K562 (cell line): ENCODE data around the gene AQP4.

ENCODE experiments used
- CTCF ChIP-seq, 3 experiments: IDR thresholded peaks in 2 of 3; conservative IDR thresholded peaks in 1 of 3; 2 replicates each; pipeline ENCODE4 v1.5.1; 2011 to 2012; ENCODE audit warnings: low read length in 3 of 3, mild to moderate bottlenecking in 3 of 3, control low read depth in 2 of 3, improper control_type of control experiment in 1 of 3, inconsistent platforms in 1 of 3, low read depth in 1 of 3, mixed read lengths in 1 of 3, moderate library complexity in 1 of 3; ENCODE audit not compliant: insufficient read depth in 2 of 3
- HDAC1 ChIP-seq, 2 experiments: fragments of 450-650 bp; IDR thresholded peaks; 2 replicates each; pipeline ENCODE4 v1.6.1; 2016 to 2017; ENCODE audit warnings: inconsistent platforms in 1 of 2, mild to moderate bottlenecking in 1 of 2, moderate library complexity in 1 of 2
- JUN ChIP-seq, 2 experiments: sonication (generic) in 1 of 2; formaldehyde crosslinking in 1 of 2; IDR thresholded peaks; 2 replicates each; pipeline versions ENCODE4 v1.6.1 to v1.8.0; 2012 to 2022; ENCODE audit warnings: borderline replicate concordance in 2 of 2, mild to moderate bottlenecking in 2 of 2, improper control_type of control experiment in 1 of 2, low read depth in 1 of 2, low read length in 1 of 2, missing genetic modification reagents in 1 of 2
- KDM4B ChIP-seq, 2 experiments: fragments of 450-650 bp in 1 of 2; sonication (generic) in 1 of 2; IDR thresholded peaks; 2 replicates each; pipeline ENCODE4 v1.6.1; 2016 to 2017; ENCODE audit warnings: borderline replicate concordance in 2 of 2, antibody characterized with exemption in 1 of 2, low read depth in 1 of 2, mild to moderate bottlenecking in 1 of 2
- NR2C2 ChIP-seq, 2 experiments: fragments of 200-800 bp in 1 of 2; sonication (Bioruptor generic) in 1 of 2; sonication (generic) in 1 of 2; formaldehyde crosslinking in 1 of 2; IDR thresholded peaks; 2 replicates each; pipeline versions ENCODE4 v1.6.1 to v1.8.0; 2016 to 2022; ENCODE audit warnings: mild to moderate bottlenecking in 1 of 2, missing compliant biosample characterization in 1 of 2, missing genetic modification characterization in 1 of 2, missing genetic modification reagents in 1 of 2
- SETDB1 ChIP-seq: IDR thresholded peaks from one replicate; pipeline ENCODE4 v1.6.1; 2012; ENCODE audit warnings: low read length, control low read depth, inconsistent platforms
- TAF1 ChIP-seq: IDR thresholded peaks from 2 replicates; pipeline ENCODE4 v1.6.1; 2011; ENCODE audit warnings: mild to moderate bottlenecking, low read length, moderate library complexity; ENCODE audit not compliant: insufficient read depth, control insufficient read depth, severe bottlenecking; ENCODE audit errors: extremely low read depth
- TAF15 ChIP-seq: fragments of 200-400 bp; formaldehyde crosslinking; IDR thresholded peaks from 2 replicates; pipeline ENCODE4 v1.6.1; 2017; ENCODE audit warnings: mild to moderate bottlenecking, low read depth, low read length, moderate library complexity
- ZNF3 ChIP-seq: fragments of 250-450 bp; sonication (Bioruptor Pico); IDR thresholded peaks from 2 replicates; pipeline ENCODE4 v1.5.0; 2021; ENCODE audit warnings: mild to moderate bottlenecking, moderate library complexity
- TF ChIP-seq, protein P1 (sequence below): fragments of 250-450 bp; sonication (Bioruptor Pico); IDR thresholded peaks from 2 replicates; pipeline ENCODE4 v1.9.0; 2021; ENCODE audit warnings: mild to moderate bottlenecking, inconsistent platforms

DNA sequence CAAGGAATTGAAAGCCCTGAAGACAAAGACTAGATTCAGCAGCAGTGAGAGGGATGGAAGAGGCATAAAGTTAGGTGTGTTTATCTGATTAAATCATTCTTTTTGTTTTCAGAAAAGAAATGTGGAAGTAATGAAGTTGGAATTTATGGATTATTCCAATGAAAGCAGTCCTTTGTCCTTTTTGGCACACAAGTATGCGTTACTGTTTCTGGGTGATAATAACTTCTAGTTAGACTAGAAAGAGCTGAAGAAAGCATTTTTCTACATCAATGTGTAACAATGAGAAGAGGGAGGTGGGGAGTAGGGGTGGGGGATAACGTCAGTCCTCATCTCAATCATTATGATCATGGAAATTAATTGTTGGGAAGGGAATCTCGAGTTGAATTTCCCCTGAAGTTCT lies 53.0 kb downstream of the AQP4 start:
- TF ChIP-seq NR2C2 (CRISPR knock-in tag; IDR thresholded peaks at IDR 0.05) (no peak), NR2C2 (tag; IDR thresholded peaks at IDR 0.05) (no peak), CTCF (IDR thresholded peaks at IDR 0.05 in 2 of 3, conservative IDR thresholded peaks at IDR 0.05 in 1 of 3; ENCODE audit: insufficient read depth in 2 of 3, low read depth in 1 of 3, low read length in 3 of 3) (no peak), SETDB1 (no peak), JUN (IDR thresholded peaks at IDR 0.05; ENCODE audit: borderline replicate concordance, low read depth, low read length) (no peak), JUN (CRISPR knock-in tag; IDR thresholded peaks at IDR 0.05; ENCODE audit: borderline replicate concordance) (no peak), ZNF3 (CRISPR knock-in tag) (no peak), TAF1 (no peak), TAF15 (no peak), HDAC1 (IDR thresholded peaks at IDR 0.05) (no peak), KDM4B (IDR thresholded peaks at IDR 0.05; ENCODE audit: borderline replicate concordance in 2 of 2, low read depth in 1 of 2) (no peak)
- TF ChIP-seq, protein P1, sequence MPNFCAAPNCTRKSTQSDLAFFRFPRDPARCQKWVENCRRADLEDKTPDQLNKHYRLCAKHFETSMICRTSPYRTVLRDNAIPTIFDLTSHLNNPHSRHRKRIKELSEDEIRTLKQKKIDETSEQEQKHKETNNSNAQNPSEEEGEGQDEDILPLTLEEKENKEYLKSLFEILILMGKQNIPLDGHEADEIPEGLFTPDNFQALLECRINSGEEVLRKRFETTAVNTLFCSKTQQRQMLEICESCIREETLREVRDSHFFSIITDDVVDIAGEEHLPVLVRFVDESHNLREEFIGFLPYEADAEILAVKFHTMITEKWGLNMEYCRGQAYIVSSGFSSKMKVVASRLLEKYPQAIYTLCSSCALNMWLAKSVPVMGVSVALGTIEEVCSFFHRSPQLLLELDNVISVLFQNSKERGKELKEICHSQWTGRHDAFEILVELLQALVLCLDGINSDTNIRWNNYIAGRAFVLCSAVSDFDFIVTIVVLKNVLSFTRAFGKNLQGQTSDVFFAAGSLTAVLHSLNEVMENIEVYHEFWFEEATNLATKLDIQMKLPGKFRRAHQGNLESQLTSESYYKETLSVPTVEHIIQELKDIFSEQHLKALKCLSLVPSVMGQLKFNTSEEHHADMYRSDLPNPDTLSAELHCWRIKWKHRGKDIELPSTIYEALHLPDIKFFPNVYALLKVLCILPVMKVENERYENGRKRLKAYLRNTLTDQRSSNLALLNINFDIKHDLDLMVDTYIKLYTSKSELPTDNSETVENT (CRISPR knock-in tag), result no peak
